Stimulated activated CD4-positive, alpha-beta T cell treated with anti-CD3 and anti-CD28 coated beads, Interleukin-4, amount 100 ng/mL, for 1 hour (primary cell): ENCODE measurements around the gene ABCB6.

Experiments
- DNase-seq: peaks from one replicate; pipeline ENCODE4 v3.0.0-alpha.2; 2020

Gene ABCB6

DNA sequence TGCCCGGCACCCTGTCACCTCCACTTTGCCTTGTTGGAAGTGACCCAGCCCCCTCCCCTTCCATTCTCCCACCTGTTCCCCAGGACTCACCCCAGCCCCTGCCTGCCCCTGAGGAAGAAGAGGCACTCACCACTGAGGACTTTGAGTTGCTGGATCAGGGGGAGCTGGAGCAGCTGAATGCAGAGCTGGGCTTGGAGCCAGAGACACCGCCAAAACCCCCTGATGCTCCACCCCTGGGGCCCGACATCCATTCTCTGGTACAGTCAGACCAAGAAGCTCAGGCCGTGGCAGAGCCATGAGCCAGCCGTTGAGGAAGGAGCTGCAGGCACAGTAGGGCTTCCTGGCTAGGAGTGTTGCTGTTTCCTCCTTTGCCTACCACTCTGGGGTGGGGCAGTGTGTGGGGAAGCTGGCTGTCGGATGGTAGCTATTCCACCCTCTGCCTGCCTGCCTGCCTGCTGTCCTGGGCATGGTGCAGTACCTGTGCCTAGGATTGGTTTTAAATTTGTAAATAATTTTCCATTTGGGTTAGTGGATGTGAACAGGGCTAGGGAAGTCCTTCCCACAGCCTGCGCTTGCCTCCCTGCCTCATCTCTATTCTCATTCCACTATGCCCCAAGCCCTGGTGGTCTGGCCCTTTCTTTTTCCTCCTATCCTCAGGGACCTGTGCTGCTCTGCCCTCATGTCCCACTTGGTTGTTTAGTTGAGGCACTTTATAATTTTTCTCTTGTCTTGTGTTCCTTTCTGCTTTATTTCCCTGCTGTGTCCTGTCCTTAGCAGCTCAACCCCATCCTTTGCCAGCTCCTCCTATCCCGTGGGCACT lies 36.2 kb downstream of the ABCB6 start:
- no peak for DNase-seq

DNA sequence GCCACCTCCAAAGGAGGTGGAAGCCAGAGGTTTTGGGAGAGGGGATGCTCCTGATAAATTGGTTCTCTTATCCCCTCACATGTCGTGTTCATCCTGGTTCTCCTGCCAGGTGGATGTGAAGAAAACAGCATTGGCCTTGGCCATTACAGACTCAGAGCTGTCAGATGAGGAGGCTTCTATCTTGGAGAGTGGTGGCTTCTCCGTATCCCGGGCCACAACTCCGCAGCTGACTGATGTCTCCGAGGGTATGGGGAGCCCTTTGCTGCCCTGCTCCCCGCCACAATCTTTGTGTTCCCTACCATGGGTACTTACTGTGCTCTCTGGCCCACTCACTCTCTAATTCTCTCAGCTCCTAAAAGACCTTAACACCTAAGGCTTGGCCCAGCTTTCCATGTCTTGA lies 37.2 kb downstream of the ABCB6 start:
- no peak for DNase-seq

DNA sequence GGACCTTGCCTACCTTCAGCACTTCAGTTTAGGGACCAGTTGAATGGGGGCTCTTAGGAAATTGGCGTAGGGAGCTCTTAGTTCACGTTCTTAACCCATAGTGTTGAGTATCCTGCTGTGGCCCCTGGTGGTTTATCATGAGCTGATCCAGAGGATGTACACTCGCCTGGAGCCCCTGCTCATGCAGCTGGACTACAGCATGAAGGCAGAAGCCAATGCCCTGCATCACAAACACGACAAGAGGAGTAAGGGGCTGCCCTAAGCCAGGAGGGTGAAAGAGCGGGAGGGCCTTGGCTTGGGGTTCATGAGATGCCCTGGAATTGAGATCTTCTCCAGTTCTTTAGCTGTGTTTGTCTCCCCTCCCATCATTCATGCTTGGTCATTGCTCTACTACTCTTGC lies 37.8 kb downstream of the ABCB6 start:
- DNase-seq = no peak

DNA sequence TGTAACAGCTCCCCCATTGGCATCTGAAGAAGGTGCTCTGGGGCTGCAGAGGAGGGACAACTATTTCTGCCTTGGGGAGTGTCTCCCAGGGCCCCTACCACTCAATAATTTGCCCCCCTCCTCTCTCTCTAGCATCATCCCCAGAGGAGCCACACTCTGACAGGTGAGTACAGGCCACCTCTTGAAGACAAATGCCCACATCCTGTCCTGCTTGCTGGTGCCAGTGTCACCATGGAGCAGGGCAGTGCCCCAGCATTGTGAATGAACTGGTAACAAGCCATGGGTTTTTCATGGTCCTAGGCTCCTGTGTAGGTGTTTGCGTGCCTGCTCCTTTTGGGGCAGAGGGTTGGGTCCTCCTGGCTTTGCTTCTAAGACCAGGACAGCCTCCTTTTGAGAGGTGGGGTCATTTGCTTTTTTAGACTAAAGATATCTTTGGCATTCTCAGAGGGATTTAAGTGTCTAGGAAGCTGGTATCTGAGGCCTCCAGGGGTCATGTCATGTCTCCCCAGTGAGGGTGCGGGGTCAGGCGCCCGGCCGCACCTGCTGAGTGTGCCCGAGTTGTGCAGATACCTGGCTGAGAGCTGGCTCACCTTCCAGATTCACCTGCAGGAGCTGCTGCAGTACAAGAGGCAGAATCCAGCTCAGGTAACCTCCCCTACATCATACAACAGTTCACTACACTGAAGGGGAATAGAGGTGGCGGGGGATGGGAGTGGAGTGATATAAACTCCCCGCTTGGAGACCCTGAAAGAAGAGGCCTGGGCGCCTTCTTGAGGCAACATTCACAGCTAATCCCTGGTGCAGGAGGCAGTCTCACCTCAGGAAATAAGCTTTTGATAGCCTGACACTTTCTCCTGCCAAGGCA lies 38.9 kb downstream of the ABCB6 start:
- DNase-seq = no peak

DNA sequence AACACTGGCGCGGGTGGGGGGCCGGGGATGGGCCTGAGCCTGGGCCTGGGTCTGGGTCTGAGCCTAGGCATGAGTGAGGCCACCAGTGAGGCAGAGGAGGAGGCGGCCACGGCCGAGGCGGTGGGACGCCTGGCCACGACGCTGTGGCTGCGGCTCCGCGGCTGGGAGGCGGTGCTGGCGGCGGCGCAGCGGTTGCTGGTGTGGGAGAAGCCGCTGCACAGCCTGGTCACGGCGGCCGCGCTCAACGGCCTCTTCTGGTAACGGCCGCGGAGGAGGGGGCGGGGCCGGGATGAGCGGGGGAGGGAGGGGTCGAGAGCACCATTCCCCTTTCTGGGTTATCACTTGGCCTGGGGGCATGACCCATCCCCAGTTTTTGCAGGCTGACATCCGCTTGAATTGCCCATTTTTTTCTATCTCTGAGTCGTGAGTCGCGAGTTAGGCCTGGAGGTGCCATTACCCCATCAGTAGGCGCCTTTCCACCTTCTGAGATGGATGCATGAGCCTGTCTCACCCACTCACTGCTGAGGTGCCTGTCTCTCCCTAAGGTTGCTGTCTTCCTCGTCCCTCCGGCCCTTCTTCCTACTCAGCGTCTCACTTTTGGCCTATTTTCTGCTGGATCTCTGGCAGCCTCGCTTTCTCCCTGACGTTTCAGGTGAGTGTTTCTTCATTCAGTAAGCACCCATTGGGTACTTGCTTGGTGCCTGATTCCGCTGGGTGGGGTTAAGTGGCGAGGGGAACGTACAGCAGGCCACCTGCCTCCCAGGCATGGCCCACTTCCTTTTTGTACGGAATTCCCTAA lies 40.2 kb downstream of the ABCB6 start:
- DNase-seq = peak; percentile 42

DNA sequence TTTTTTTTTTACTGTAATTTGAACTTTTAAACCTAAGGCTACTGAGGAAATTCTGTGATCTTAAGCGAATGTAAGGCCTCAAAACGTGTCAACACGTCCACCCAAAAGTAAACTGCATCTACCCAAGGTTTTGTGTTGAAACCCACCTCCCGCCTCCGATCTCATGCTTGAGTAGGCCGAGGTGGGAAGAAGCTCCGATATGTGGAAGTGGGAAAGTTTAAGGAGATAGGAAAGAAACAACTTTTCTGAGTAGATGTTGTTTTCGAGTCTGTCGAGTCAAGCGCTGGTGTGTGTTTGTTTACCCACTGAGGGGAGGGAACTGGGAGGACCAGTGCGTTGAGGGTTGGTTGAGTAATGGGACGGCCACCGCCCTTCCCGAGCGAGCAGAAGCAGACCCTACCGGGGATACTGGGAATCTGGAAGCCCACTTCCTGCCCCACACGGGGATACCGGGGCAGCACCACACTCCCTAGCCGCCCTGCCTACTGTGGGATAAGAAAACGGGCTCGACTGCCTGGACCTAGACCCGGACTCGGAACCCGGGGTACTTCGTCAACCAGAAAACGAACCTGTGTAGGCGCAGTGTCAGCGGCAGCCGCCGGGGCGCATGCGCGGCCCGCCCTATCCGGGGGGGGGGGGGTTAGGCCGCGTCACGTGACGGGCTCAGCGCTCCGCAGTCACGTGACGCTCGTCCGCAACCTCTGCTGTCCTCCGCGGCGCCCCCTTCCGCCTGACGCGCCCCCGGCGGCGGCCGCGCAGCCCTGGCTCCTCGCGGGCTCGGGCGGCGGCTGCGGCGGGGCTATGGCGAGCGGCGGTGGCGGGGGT lies 41.0 kb downstream of the ABCB6 start, which contains the start of gene RETREG2:
Gene RETREG2, plus strand, starts transcription at position 724 of the 825 bp plus-strand sequence. Its CDS starts 78 bp downstream, at position 802.
- DNase-seq = peak; percentile 79

DNA sequence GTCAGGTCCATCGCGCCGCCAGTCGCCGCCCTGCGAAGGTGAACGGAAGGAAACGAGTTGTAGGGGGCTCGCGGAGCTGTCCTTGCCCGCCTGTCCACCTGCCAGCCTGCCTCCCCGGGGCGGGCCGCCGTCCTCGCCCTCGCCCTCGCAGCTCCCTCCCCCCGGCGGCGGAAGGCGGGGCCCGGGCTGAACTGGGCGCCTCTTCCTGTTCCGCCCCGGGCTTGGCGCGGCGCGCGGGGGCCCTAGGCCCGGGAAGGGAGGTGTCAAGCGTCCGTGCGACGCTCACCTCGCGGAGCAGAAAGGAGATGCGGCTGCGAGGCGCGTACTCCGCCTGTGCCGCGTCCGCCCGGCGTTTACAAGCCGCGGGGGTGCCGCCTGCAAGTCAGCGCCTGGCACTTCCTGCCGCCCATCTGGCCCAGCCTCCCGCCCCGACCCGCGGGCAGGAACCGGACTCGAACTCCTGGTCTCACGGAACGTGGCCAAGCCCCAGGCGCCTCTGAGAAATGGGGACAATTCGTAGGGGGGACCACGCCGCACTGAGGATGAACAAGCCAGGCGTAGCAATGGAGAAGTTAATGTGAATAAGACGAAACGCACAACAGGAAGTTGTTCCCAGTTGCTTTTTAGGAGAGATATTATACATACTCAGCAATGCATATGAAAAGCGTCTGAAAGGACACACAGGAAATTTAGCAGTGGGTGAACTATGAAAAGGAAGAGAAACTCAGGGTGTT lies 41.8 kb downstream of the ABCB6 start, which contains the start of gene CNPPD1:
Gene CNPPD1, minus strand, starts transcription at position 108 of the 734 bp plus-strand sequence. Its CDS starts 97 bp downstream, at position 11.
- DNase-seq = peak; percentile 88

DNA sequence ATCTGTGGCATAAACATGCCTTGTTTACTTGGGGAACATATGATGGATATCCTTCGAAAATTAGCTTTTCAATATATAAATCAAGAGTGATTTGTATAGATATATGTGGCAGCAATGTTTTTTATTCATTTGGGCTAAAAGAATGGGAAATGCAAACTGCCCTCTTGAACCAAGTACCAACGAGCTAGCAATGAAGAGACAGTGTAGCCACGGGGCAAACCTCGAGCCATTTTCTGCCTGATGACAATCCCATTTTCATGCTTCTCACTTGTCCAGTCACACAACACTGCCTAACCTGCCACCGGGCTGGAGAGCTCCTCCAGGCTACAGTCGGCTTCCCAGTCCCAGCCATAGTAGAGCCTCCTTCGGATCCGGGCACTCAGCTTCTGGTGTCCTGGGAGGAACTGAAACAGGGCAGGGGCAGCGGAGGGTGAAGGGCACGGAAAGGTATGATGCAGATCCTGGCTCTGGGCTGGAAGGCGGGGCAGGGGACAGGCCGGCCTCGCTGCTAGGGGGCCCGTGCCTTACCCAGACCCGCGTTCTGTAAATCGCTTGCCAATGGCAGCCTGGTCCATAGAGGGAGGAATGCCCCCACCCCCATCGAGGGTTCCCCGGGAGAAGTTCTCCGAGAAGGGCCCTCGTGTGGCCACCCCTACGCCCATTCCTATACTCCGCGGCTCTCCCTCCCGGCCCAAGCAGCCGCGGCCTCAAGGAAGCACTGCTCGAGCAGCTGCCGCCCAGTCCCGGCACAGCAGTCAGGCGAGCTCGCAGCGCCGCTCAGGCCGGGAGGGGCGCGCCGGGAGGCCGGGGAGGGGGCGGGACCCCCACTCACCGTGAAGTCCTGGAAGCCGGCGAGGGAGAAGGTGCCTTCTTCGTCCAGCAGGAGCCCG lies 42.6 kb downstream of the ABCB6 start:
- peak; percentile 38 for DNase-seq

DNA sequence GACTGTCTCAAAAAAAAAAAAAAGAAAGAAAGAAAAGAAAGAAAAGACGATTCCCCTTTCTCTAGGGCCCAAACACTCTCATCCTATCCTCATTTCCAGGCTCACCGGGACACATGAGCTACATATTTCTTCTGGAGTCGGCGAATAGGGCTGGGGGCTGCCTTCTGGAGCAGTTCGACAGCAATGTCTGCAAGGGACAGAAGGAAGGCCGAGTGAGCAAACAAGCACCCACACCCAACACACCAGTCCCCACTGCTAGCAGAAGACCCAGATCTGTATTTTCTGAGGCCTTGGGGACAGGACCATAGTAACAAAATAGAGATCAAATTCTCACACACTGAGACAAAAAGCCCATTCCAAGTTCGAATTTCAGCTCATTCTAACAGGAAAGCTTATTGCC lies 43.3 kb downstream of the ABCB6 start:
- no peak for DNase-seq

DNA sequence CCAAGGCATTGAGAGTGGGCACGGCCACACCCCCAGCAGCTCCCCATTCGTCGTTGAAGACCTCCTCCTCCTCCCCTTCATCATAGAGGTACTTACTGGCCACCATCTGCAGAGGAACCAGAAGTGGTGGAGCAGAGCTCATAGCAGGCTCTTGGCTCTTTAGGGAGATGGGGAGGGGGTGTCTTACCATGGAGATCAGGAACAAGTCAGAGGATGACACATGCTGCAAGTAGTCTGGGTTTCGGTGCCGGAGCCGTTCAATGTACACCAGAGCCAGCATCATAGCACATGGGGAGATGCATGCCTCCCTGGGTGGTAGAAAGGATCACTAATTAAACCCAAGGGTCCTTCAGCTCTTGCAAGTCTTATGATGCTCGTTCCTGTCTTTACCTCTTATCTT lies 44.0 kb downstream of the ABCB6 start:
- DNase-seq = no peak

DNA sequence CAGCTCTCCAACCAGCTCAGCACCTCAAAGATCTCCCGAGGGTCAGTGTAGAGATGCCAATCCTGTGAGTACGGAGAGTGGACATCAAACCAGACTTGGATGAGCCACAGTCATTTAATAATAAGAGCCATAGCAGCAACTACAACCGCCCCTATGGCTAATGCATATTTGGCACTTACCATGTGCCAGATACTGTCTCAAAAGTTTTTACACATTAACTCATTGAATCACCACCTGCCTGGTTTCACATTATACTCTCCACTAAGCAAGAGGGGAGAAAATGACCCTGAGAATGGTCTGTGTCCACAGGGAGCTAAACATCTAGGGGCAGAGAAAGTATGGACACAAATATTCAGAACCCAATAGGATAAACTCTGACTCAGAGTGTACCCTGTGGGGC lies 44.6 kb downstream of the ABCB6 start:
- no peak for DNase-seq

DNA sequence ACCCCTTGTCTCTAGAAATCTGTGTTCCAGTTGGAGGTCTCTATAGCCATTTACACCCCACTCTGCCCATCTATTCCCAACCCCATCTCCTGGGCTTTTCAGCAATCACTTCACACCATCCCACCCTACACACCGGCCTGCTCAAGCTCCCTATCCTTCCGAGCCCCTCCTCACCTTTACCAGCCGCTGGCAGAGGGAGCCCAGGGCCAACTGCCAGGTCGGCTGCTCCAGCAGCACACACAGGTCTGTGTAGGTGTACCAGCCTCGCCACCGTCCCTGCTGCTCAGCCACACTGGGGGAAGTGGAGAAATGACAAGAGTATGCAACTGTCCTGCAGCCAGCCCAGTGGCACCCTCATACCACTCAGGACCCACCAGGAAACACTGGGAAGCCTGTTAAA lies 45.6 kb downstream of the ABCB6 start:
- no peak for DNase-seq

DNA sequence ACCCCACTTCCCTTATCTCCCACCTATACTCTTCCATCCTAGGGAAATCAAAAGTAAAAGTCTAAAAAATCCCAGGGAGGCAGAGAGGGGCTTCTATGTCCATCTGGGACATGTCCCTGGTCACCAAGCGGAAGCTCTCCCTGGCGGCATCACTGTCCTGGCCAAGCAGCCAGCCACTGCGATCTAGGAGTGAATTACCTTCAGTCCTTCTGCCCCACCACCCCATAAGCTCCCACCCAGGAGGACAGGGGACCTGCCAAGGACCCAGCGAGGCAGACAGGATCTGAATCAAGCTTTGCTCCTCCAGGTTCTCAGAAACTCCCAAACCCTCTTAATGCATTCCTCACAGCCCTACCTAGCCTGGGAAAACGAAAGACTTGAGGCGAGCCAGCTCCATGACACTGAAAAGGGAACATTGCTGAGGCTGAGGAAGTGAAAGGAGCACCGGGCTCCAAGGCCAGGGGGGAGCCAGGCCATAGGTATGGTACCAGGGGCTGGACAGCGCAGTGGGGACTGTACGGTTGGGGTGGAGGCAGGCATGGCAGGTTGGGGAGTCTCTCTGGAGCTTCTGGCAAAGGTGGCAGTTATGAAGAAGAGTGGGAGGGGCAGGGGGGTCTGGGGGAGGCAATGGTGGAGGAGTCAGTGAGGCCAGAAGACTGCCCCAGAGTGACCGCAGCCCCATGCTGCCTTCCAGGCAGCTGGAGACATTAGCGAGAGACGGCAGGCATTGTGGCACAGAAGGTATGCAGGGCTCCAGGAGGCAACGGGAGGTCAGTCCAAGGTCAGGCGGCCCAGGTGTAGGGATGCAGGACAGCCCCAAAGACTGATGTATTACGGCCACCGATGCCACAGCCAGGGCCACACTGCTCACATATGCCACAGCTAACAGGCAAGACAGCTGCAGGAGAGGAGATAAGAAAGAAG lies 46.3 kb downstream of the ABCB6 start:
- DNase-seq = no peak

DNA sequence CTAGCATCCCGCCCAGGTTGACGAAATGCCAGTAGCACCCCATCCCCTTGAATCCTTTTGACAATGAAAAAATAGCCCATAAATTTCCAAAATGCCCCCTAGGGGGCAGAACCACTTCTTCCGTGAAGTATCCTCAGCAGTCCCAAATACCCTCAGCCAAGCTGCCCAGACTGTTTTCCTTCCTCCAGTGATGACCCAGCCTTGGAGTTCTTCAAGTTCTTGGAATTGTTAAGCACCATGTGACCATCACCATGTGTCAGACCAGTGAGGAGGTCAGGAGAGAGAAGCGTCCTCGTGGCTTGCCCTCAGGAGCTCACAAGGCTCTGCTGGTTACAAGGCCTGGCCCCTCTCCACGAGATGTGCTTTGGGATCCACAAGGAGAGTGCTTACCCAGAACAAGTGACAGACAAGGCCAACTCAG lies 47.5 kb downstream of the ABCB6 start:
- no peak for DNase-seq

DNA sequence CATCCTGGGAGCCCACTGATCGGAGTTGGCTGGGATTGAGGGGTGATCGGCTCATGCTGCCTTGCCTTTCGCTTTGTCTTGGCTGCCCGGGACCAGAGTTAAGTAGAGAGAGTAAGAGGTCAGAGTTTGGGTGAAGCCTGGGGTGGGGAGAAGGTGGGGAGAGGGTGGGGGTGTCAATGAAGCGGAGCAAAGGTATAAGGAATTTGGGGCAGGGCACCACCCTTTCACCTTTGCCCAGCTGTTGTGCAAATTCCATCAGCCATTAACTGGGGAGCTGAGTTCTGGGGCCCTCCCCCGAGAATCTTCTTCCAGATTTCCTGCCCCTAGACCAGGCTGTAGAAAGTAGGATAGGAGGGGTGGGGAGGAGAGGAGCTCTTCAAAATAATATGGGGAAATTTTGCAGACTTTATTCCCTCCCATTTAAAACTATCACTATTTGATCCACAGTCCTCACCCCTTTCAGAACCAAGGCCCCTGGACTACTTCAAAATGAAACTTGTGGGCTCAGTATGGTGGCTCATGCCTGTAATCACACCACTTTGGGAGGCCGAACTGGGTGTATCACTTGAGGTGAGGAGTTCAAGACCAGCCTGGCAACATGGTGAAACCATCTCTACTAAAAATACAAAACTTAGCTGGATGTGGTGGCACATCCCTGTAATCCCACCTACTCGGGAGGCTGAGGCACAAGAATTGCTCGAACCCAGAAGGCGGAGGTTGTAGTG lies 48.7 kb downstream of the ABCB6 start, which contains the start of gene SLC23A3:
Gene SLC23A3, minus strand, starts transcription at position 100 of the 725 bp plus-strand sequence. Its CDS starts 45 bp downstream, at position 55.
- DNase-seq = no peak

DNA sequence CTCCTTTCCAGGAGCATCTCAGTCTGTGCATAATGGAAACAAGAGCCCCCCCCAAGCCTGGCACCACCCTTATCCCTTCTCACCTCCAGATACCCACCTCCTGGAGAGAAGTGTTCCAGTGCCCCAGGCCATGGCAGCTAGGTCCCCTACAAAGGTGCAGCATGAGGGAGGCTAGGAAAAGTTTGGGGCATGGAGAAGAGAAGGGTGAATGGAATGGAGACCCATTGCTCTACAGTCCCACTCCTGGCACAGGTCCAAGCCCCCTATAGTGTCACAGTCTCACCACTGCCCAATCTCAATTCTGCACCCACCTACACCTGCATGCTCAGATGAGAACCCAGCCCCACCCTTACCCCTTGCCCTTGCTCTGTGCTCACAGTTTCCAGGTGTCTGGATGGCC lies 49.8 kb downstream of the ABCB6 start:
- DNase-seq = no peak

DNA sequence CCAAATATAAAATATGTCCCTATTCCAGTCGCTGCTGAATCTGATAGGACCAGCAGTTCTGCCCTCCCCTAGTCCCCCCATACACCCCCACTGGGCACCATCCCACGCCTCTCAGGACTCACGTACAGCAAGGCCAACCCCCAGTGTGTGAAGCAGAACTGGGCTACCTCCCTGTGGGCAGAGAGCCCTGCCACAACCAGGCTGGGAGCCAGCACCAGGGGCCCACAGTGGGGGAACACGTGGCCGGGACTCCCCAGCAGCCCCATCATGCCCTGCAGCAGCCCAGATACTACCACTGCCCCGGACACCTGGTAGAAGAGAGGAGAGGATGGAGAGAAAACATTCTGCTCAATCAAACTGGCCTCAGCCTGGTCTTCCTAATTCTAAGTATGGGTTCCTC lies 50.2 kb downstream of the ABCB6 start:
- DNase-seq = no peak

DNA sequence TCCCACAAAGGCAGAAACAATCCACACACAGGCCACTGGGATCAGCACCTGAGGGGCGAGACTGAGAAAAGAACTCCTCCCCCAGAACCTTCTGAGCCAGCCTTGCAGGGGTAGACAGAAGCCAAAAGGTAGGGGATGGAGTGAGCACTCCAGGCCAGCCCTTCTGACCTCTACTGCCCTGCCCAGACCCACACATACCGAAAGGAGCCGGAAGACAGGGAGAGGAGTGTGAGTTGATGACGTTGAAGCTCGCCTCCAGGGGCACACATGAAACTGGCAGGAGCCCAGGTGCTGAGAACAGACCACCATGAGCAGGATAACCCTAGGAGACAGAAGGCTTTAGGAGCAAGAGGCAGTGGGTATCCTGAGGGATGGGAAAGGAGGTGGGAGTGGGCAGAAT lies 50.8 kb downstream of the ABCB6 start:
- no peak for DNase-seq
